ENCODE data around the gene EVX2.

- TF ChIP-seq CTCF (IDR thresholded peaks at IDR 0.05) (no peak), FOXJ3 (CRISPR knock-in tag; IDR thresholded peaks at IDR 0.05) (no peak)
Measured at GRCh38 chr2:176067589-176068418, 16.0 kb downstream of the EVX2 start.
